A673 (cell line): Measurements from ENCODE around the gene NRG3.

ENCODE experiments used
- EZH2 ChIP-seq: fragments of 200-600 bp; sonication (generic); IDR thresholded peaks from 2 replicates; pipeline ENCODE4 v1.6.1; 2017; ENCODE audit warnings: borderline replicate concordance, low read depth, mild to moderate bottlenecking, mixed read lengths, antibody characterized with exemption, low read length; ENCODE audit not compliant: poor library complexity, severe bottlenecking
- TF ChIP-seq, protein P1 (sequence below): fragments of 300-800, 200-600 bp; sonication (generic); conservative IDR thresholded peaks from 2 replicates; pipeline ENCODE4 v1.5.1; 2017; ENCODE audit warnings: low read depth, mild to moderate bottlenecking, antibody characterized with exemption, low read length, moderate library complexity, mixed read lengths

DNA sequence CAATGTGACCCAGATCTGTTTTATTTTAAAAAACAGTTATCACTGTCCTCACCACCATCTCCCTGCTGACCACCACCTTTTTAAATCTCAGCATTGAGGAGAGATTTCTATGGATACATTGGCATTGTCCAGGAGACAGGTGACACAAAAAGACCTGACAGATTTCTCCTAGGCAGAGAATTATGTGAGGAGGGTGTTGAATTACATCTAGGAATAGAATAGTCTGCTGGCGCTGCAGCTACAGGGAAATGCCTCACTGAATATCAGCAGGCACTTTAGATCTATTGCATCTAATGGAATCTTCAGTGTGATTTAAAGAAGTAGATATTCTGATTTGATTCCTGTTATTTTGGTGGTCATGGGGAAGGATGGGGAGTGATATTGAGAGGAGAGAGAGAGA, 593.5 kb downstream of the NRG3 start:
- TF ChIP-seq, protein P1, sequence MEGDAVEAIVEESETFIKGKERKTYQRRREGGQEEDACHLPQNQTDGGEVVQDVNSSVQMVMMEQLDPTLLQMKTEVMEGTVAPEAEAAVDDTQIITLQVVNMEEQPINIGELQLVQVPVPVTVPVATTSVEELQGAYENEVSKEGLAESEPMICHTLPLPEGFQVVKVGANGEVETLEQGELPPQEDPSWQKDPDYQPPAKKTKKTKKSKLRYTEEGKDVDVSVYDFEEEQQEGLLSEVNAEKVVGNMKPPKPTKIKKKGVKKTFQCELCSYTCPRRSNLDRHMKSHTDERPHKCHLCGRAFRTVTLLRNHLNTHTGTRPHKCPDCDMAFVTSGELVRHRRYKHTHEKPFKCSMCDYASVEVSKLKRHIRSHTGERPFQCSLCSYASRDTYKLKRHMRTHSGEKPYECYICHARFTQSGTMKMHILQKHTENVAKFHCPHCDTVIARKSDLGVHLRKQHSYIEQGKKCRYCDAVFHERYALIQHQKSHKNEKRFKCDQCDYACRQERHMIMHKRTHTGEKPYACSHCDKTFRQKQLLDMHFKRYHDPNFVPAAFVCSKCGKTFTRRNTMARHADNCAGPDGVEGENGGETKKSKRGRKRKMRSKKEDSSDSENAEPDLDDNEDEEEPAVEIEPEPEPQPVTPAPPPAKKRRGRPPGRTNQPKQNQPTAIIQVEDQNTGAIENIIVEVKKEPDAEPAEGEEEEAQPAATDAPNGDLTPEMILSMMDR, result no peak
- TF ChIP-seq EZH2, result no peak
